H9 (cell line): ENCODE data around the gene DSP. TPM values are rescaled to one million over a fixed set of nuclear protein-coding genes. Genes with fewer than 3 reads are reported as not detected.
A peak's percentile ranks its signal among the peaks of the same experiment; 100 is the strongest.

Experiments
- DNase-seq: peaks from one replicate; pipeline ENCODE4 v3.0.0-alpha.2; 2017
- H2AFZ ChIP-seq: one replicate; pipeline ENCODE4 v1.6.1; 2013; ENCODE audit warnings: mild to moderate bottlenecking, low read length, control low read depth, moderate library complexity
- H2AK5ac ChIP-seq: 2 replicates; pipeline ENCODE4 v1.6.1; 2013; ENCODE audit warnings: low read length, control low read depth, mixed read lengths; ENCODE audit not compliant: insufficient read length
- H2BK120ac ChIP-seq: one replicate; pipeline ENCODE4 v1.6.1; 2013; ENCODE audit warnings: low read depth, mild to moderate bottlenecking, low read length, control low read depth, inconsistent platforms; ENCODE audit not compliant: poor library complexity, severe bottlenecking
- H2BK12ac ChIP-seq: 2 replicates; pipeline ENCODE4 v1.6.1; 2013; ENCODE audit warnings: low read length, control low read depth, mixed read lengths, low read depth; ENCODE audit not compliant: insufficient read length
- H2BK15ac ChIP-seq: 2 replicates; pipeline ENCODE4 v1.6.1; 2013; ENCODE audit warnings: low read depth, low read length, control low read depth
- H2BK20ac ChIP-seq: one replicate; pipeline ENCODE4 v1.6.1; 2013; ENCODE audit warnings: low read depth, mild to moderate bottlenecking, low read length, control low read depth, inconsistent platforms; ENCODE audit not compliant: poor library complexity, severe bottlenecking
- H2BK5ac ChIP-seq: 2 replicates; pipeline ENCODE4 v1.6.1; 2013; ENCODE audit warnings: low read length, control low read depth, mixed read lengths; ENCODE audit not compliant: insufficient read length
- H3K14ac ChIP-seq: 2 replicates; pipeline ENCODE4 v1.6.1; 2013; ENCODE audit warnings: low read length, control low read depth; ENCODE audit not compliant: insufficient read depth
- H3K18ac ChIP-seq: 2 replicates; pipeline ENCODE4 v1.6.1; 2013; ENCODE audit warnings: low read depth, mild to moderate bottlenecking, mixed read lengths, low read length, control low read depth; ENCODE audit not compliant: insufficient read length
- H3K23ac ChIP-seq: 2 replicates; pipeline ENCODE4 v1.6.1; 2013; ENCODE audit warnings: low read length, control low read depth, mixed read lengths, low read depth; ENCODE audit not compliant: insufficient read length
- H3K23me2 ChIP-seq: 2 replicates; pipeline ENCODE4 v1.6.1; 2013; ENCODE audit warnings: low read depth, mild to moderate bottlenecking, mixed read lengths, low read length, control low read depth; ENCODE audit not compliant: insufficient read length, poor library complexity, severe bottlenecking
- H3K27ac ChIP-seq: 2 replicates; pipeline ENCODE4 v1.5.1; 2013; ENCODE audit warnings: low read length, control low read depth, mixed read lengths, low read depth; ENCODE audit not compliant: insufficient read length
- H3K27me3 ChIP-seq: 2 replicates; pipeline ENCODE4 v1.6.1; 2013; ENCODE audit warnings: low read length, control low read depth, inconsistent platforms; ENCODE audit not compliant: insufficient read depth
- H3K4ac ChIP-seq: 2 replicates; pipeline ENCODE4 v1.6.1; 2013; ENCODE audit warnings: low read depth, mild to moderate bottlenecking, control low read depth, inconsistent platforms, low read length, moderate library complexity
- H3K4me1 ChIP-seq: 2 replicates; pipeline ENCODE4 v1.6.1; 2013; ENCODE audit warnings: low read length, control low read depth, inconsistent platforms; ENCODE audit not compliant: insufficient read depth
- H3K4me2 ChIP-seq: 2 replicates; pipeline ENCODE4 v1.6.1; 2013; ENCODE audit warnings: low read length, control low read depth, mixed read lengths; ENCODE audit not compliant: insufficient read length, insufficient read depth
- H3K56ac ChIP-seq: 2 replicates; pipeline ENCODE4 v1.6.1; 2013; ENCODE audit warnings: low read depth, mild to moderate bottlenecking, mixed read lengths, low read length, control low read depth; ENCODE audit not compliant: insufficient read length
- H3K79me1 ChIP-seq: 2 replicates; pipeline ENCODE4 v1.6.1; 2013; ENCODE audit warnings: low read depth, mild to moderate bottlenecking, moderate library complexity, low read length, control low read depth, inconsistent platforms; ENCODE audit not compliant: insufficient read depth, poor library complexity, severe bottlenecking
- H3K79me2 ChIP-seq: 2 replicates; pipeline ENCODE4 v1.6.1; 2013; ENCODE audit warnings: low read length, control low read depth, inconsistent platforms; ENCODE audit not compliant: insufficient read depth
- H3K9ac ChIP-seq: 2 replicates; pipeline ENCODE4 v1.6.1; 2013; ENCODE audit warnings: low read length, control low read depth, mixed read lengths; ENCODE audit not compliant: insufficient read length; ENCODE audit errors: extremely low read depth
- H3K9me3 ChIP-seq: one replicate; pipeline ENCODE4 v1.6.1; 2013; ENCODE audit warnings: low read depth, low read length, inconsistent platforms; ENCODE audit not compliant: control insufficient read depth
- H3T11ph ChIP-seq: one replicate; pipeline ENCODE4 v1.6.1; 2013; ENCODE audit warnings: mild to moderate bottlenecking, low read length, control low read depth, inconsistent platforms
- H4K20me1 ChIP-seq: one replicate; pipeline ENCODE4 v1.6.1; 2013; ENCODE audit not compliant: control insufficient read depth, insufficient read length, insufficient read depth
- H4K5ac ChIP-seq: 2 replicates; pipeline ENCODE4 v1.6.1; 2013; ENCODE audit warnings: low read depth, mild to moderate bottlenecking, mixed read lengths, low read length, control low read depth; ENCODE audit not compliant: insufficient read length
- H4K8ac ChIP-seq: replicated peaks from 2 replicates; pipeline ENCODE4 v1.6.1; 2013; ENCODE audit warnings: low read length, control low read depth, mixed read lengths, low read depth; ENCODE audit not compliant: insufficient read length
- H4K91ac ChIP-seq: 2 replicates; pipeline ENCODE4 v1.6.1; 2013; ENCODE audit warnings: low read depth, mild to moderate bottlenecking, moderate library complexity, mixed read lengths, low read length, control low read depth; ENCODE audit not compliant: insufficient read length
- H3K27ac Mint-ChIP-seq, 3 experiments: 2 replicates in 2 of 3; 3 replicates in 1 of 3; pipeline ENCODE4 v1.8.0; 2020 to 2021; ENCODE audit warnings: mixed read lengths in 3 of 3, mild to moderate bottlenecking in 1 of 3, moderate library complexity in 1 of 3
- H3K27me3 Mint-ChIP-seq: 2 replicates; pipeline ENCODE4 v1.8.0; 2021; ENCODE audit warnings: low read depth, mild to moderate bottlenecking, moderate library complexity, mixed read lengths
- H3K36me3 Mint-ChIP-seq, 3 experiments: 2 replicates in 2 of 3; 3 replicates in 1 of 3; pipeline ENCODE4 v1.8.0; 2020 to 2021; ENCODE audit warnings: low read depth in 3 of 3, mixed read lengths in 3 of 3; ENCODE audit not compliant: insufficient read depth in 1 of 3
- H3K4me1 Mint-ChIP-seq, 2 experiments: 2 replicates each; pipeline ENCODE4 v1.8.0; 2020; ENCODE audit warnings: mixed read lengths in 2 of 2
- H3K4me3 Mint-ChIP-seq, 2 experiments: 2 replicates in 1 of 2; 3 replicates in 1 of 2; pipeline ENCODE4 v1.8.0; 2020 to 2021; ENCODE audit warnings: mild to moderate bottlenecking in 2 of 2, mixed read lengths in 2 of 2, moderate library complexity in 1 of 2
- H3K9me3 Mint-ChIP-seq, 2 experiments: 2 replicates in 1 of 2; 3 replicates in 1 of 2; pipeline ENCODE4 v1.8.0; 2020; ENCODE audit warnings: mild to moderate bottlenecking in 2 of 2, mixed read lengths in 2 of 2, moderate library complexity in 1 of 2
- CTCF ChIP-seq: fragments of 200-600 bp; sonication (generic); conservative IDR thresholded peaks from 3 replicates; pipeline ENCODE4 v1.8.0; 2021; ENCODE audit warnings: antibody characterized with exemption, mild to moderate bottlenecking
- WGBS: extraction: QIAGEN DNeasy Blood & Tissue Kit; methylation state at CpG from one replicate; pipeline ENCODE4 v1.1.7; 2013; ENCODE audit warnings: missing lambda C conversion rate, low lambda C conversion rate, mixed read lengths; ENCODE audit not compliant: insufficient read length; ENCODE audit errors: extremely low coverage; 5-methylcytosine and 5-hydroxymethylcytosine counted together
- total RNA-seq: library from RNA; stranded (reverse); gene quantifications from 2 replicates; pipeline ENCODE4 v1.2.1, GENCODE V29; 2021

DSP gene
- total RNA-seq, 1 experiment from 2014 or later: 48.9 TPM

GRCh38 chr6:7590918-7591302, 49.4 kb downstream of the DSP start:
- H3K23me2 ChIP-seq: peaks cover 4% of the 10 kb centered on the region
- H2BK120ac ChIP-seq: no peak overlapping the region
- H3K9me3 Mint-ChIP-seq: no peaks in the 10 kb centered on the region

More at GRCh38 chr6:7590918-7591302, 49.4 kb downstream of the DSP start:
- Mint-ChIP-seq H3K36me3 (peaks cover 12 to 19% (median 19%) of the 10 kb centered on the region in 3 experiments; a peak in 6 of 7 replicates), H3K27me3 (no peaks in the 10 kb centered on the region), H3K27ac (peak overlapping the region in 1 of 3 experiments; percentile 93; a peak in 3 of 7 replicates), H3K4me1 (peaks cover 21 to 24% of the 10 kb centered on the region in 2 experiments), H3K4me3 (peak overlapping the region; percentile 94 to 99)
- no peaks in the 10 kb centered on the region for H3K27me3 ChIP-seq
- no peak overlapping the region for H2AK5ac ChIP-seq
- no peaks in the 10 kb centered on the region for H4K20me1 ChIP-seq
- H3K18ac ChIP-seq: no peak overlapping the region
- no peak overlapping the region for H3K23ac ChIP-seq
- TF ChIP-seq CTCF: no peak
- no peak overlapping the region for H3K56ac ChIP-seq
- no peaks in the 10 kb centered on the region for H3K79me1 ChIP-seq
- no peak overlapping the region for H3K14ac ChIP-seq
- no peak overlapping the region for H4K8ac ChIP-seq
- H2BK20ac ChIP-seq: no peak overlapping the region
- no peaks in the 10 kb centered on the region; the same call in 1 of the 2 replicates for H3K4me1 ChIP-seq
- H2AFZ ChIP-seq: no peak overlapping the region
- H4K91ac ChIP-seq: no peak overlapping the region
- DNase-seq: no peak
- no peak overlapping the region for H4K5ac ChIP-seq
- H2BK5ac ChIP-seq: no peak overlapping the region
- no peak overlapping the region for H2BK12ac ChIP-seq
- H3K4ac ChIP-seq: no peak overlapping the region
- no peaks in the 10 kb centered on the region for H3K9me3 ChIP-seq
- no peak overlapping the region for H3K27ac ChIP-seq
- H2BK15ac ChIP-seq: no peak overlapping the region
- WGBS: no CpG with 5 or more reads among the region's 10 CpGs
- peaks cover 15% of the 10 kb centered on the region; the same call in 1 of the 2 replicates for H3K79me2 ChIP-seq
- no peak overlapping the region for H3K9ac ChIP-seq
- H3K4me2 ChIP-seq: peak overlapping the region; percentile 74
- no peak overlapping the region for H3T11ph ChIP-seq
